Limb (tissue), 2 donors: ENCODE results near the gene PPP2R2B.

Experiments
- DNase-seq, 2 donors: peaks; one replicate each; pipeline ENCODE4 v3.0.0-alpha.2; 2016; ENCODE audit errors: extremely low spot score in 2 of 2

The PPP2R2B gene

GRCh38 chr5:146659961-146660360 lies 218.6 kb downstream of the PPP2R2B start:
- DNase-seq: no peak

GRCh38 chr5:146656703-146657102 lies 221.9 kb downstream of the PPP2R2B start:
- DNase-seq: no peak

GRCh38 chr5:146653560-146653959 lies 225.0 kb downstream of the PPP2R2B start:
- no peak for DNase-seq

GRCh38 chr5:146652547-146652946 lies 226.0 kb downstream of the PPP2R2B start:
- DNase-seq: no peak

- no peak for DNase-seq
These were observed 230.8 kb downstream of the PPP2R2B start for GRCh38 chr5:146647656-146648199.

- no peak for DNase-seq
These were observed 232.1 kb downstream of the PPP2R2B start for GRCh38 chr5:146646441-146646840.

GRCh38 chr5:146645342-146645741 lies 233.2 kb downstream of the PPP2R2B start:
- no peak for DNase-seq

- DNase-seq: no peak
These were observed 233.7 kb downstream of the PPP2R2B start for GRCh38 chr5:146644831-146645230.

- DNase-seq: no peak
These were observed 234.8 kb downstream of the PPP2R2B start for GRCh38 chr5:146643776-146644175.

- DNase-seq: no peak
These were observed 236.1 kb downstream of the PPP2R2B start for GRCh38 chr5:146642410-146642809.

GRCh38 chr5:146641941-146642340 lies 236.6 kb downstream of the PPP2R2B start:
- no peak for DNase-seq

GRCh38 chr5:146640285-146640896 lies 238.2 kb downstream of the PPP2R2B start:
- DNase-seq: no peak

GRCh38 chr5:146635443-146635842 lies 243.1 kb downstream of the PPP2R2B start:
- DNase-seq: no peak

GRCh38 chr5:146633323-146633764 lies 245.2 kb downstream of the PPP2R2B start:
- no peak for DNase-seq

- no peak for DNase-seq
These were observed 245.8 kb downstream of the PPP2R2B start for GRCh38 chr5:146632620-146633322.

GRCh38 chr5:146630472-146630871 lies 248.1 kb downstream of the PPP2R2B start:
- DNase-seq: no peak

GRCh38 chr5:146628950-146629349 lies 249.6 kb downstream of the PPP2R2B start:
- no peak for DNase-seq

GRCh38 chr5:146626936-146627335 lies 251.6 kb downstream of the PPP2R2B start:
- no peak for DNase-seq

GRCh38 chr5:146624179-146624578 lies 254.4 kb downstream of the PPP2R2B start:
- no peak for DNase-seq

GRCh38 chr5:146623666-146624065 lies 254.9 kb downstream of the PPP2R2B start:
- DNase-seq: no peak

- no peak for DNase-seq
These were observed 255.5 kb downstream of the PPP2R2B start for GRCh38 chr5:146623009-146623408.

- no peak for DNase-seq
These were observed 256.2 kb downstream of the PPP2R2B start for GRCh38 chr5:146622391-146622790.

GRCh38 chr5:146620669-146621051 lies 257.9 kb downstream of the PPP2R2B start:
- no peak for DNase-seq
